Endothelial cell of coronary artery (primary cell): ENCODE data around the gene GRXCR1. TPM values are rescaled to one million over a fixed set of nuclear protein-coding genes. Genes with fewer than 3 reads are reported as not detected.

ENCODE experiments used
- total RNA-seq: library from RNA; depleted of rRNA; stranded (reverse); fragments of >200 nt; gene quantifications from 2 replicates; pipeline ENCODE4 v1.2.3, GENCODE V29; 2014

GRXCR1 gene
- total RNA-seq = not detected in 2 replicates

GRCh38 chr4:42892413-42892812 lies at the start of gene GRXCR1:
GRXCR1 (plus strand) TSS chr4:42892713; CDS start chr4:42893267, 554 bp downstream.

Other genes starting within 250 kb of the GRXCR1 start
- gene ATP8A1, start 235.6 kb upstream of the GRXCR1 start, total RNA-seq = 9.4 and 27.2 TPM in 2 replicates